DMS53 (cell line): ENCODE data around the gene SECISBP2L.
"Not testable (repeated sequence)": the region's sequence is repeated elsewhere in the genome, so short reads cannot be mapped to it uniquely, and the experiment has no call there.

ENCODE experiments used
- DNase-seq: peaks from one replicate; lab custom pipeline; 2025; lab: John Stamatoyannopoulos, UW

The SECISBP2L gene

GRCh38 chr15:48999314-48999713 lies 46.9 kb downstream of the SECISBP2L start:
- DNase-seq = no peak

GRCh38 chr15:48996276-48996675 lies 50.0 kb downstream of the SECISBP2L start:
- DNase-seq = no peak

- DNase-seq = no peak
Observed at GRCh38 chr15:48993380-48993779, 52.9 kb downstream of the SECISBP2L start.

- no peak for DNase-seq
Observed at GRCh38 chr15:48992545-48992944, 53.7 kb downstream of the SECISBP2L start.

GRCh38 chr15:48992096-48992495 lies 54.1 kb downstream of the SECISBP2L start:
- no peak for DNase-seq

GRCh38 chr15:48989170-48989569 lies 57.1 kb downstream of the SECISBP2L start:
- DNase-seq = no peak

- DNase-seq = no peak
Observed at GRCh38 chr15:48987142-48987541, 59.1 kb downstream of the SECISBP2L start.

- no peak for DNase-seq
Observed at GRCh38 chr15:48986240-48986639, 60.0 kb downstream of the SECISBP2L start.

GRCh38 chr15:48985516-48985915 lies 60.7 kb downstream of the SECISBP2L start:
- no peak for DNase-seq

GRCh38 chr15:48984811-48985352 lies 61.4 kb downstream of the SECISBP2L start:
- DNase-seq = no peak

- DNase-seq = no peak
Observed at GRCh38 chr15:48984021-48984710, 62.1 kb downstream of the SECISBP2L start.

- no peak for DNase-seq
Observed at GRCh38 chr15:48983300-48983699, 62.9 kb downstream of the SECISBP2L start.

- DNase-seq = no peak
Observed at GRCh38 chr15:48981941-48982340, 64.3 kb downstream of the SECISBP2L start.

GRCh38 chr15:48978638-48979037 lies 67.6 kb downstream of the SECISBP2L start:
- no peak for DNase-seq

GRCh38 chr15:48976444-48977088 lies 69.7 kb downstream of the SECISBP2L start:
- DNase-seq = no peak

GRCh38 chr15:48975472-48976419 lies 70.5 kb downstream of the SECISBP2L start:
- DNase-seq = peak; percentile 91

- peak; percentile 13 for DNase-seq
Observed at GRCh38 chr15:48974882-48975281, 71.4 kb downstream of the SECISBP2L start.

GRCh38 chr15:48972750-48973503 lies 73.3 kb downstream of the SECISBP2L start:
- DNase-seq = no peak

- not testable (repeated sequence) for DNase-seq
Observed at GRCh38 chr15:48970926-48971325, 75.3 kb downstream of the SECISBP2L start.

GRCh38 chr15:48968066-48968465 lies 78.2 kb downstream of the SECISBP2L start:
- no peak for DNase-seq

GRCh38 chr15:48967336-48967735 lies 78.9 kb downstream of the SECISBP2L start:
- no peak for DNase-seq
